Activated naive CD4-positive, alpha-beta T cell treated with anti-CD3 and anti-CD28 coated beads, Interleukin-2, amount 50 U/mL, for 24 hours (primary cell): ENCODE data around the gene SYT2.
A peak's percentile ranks its signal among the peaks of the same experiment; 100 is the strongest.
"Not testable (repeated sequence)": the region's sequence is repeated elsewhere in the genome, so short reads cannot be mapped to it uniquely, and the experiment has no call there.

Experiments used
- H3K27ac Mint-ChIP-seq: one replicate; pipeline ENCODE4 v1.8.0; 2021; ENCODE audit warnings: mild to moderate bottlenecking, mixed read lengths
- H3K27me3 Mint-ChIP-seq: one replicate; pipeline ENCODE4 v1.8.0; 2021; ENCODE audit warnings: mixed read lengths
- H3K36me3 Mint-ChIP-seq: one replicate; pipeline ENCODE4 v1.8.0; 2021; ENCODE audit warnings: mixed read lengths
- H3K4me1 Mint-ChIP-seq: one replicate; pipeline ENCODE4 v1.8.0; 2021; ENCODE audit warnings: mixed read lengths
- H3K4me3 Mint-ChIP-seq: one replicate; pipeline ENCODE4 v1.8.0; 2021; ENCODE audit warnings: mild to moderate bottlenecking, mixed read lengths
- H3K9me3 Mint-ChIP-seq: one replicate; pipeline ENCODE4 v1.8.0; 2021; ENCODE audit warnings: mixed read lengths

Gene SYT2

DNA sequence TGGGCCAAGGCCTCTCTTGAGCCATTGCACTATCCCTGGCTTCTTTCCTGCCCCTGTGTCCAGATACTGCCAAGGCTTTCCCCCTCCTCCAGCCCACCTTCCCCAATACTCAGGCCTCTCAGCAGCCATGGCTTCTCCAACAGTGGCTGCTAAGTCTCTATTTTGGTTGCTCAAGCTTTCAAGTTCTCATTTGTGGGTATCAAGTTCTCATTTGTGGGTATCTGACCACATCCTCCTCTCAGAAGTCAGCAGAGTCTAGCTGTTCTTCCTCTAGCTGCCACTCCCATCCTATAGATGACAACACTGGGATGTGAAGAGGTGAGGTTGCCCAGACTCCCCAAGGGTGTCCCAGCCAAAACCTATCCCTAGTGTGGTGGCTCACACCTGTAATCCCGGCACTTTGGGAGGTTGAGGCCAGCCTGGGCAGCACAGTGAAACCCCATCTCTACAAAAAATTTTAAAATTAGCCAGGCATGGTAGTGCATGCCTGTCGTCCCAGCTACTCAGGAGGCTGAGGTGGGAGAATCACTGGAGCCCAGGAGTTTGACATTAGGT, 80.9 kb downstream of the SYT2 start:
- H3K27ac Mint-ChIP-seq, H3K27me3 Mint-ChIP-seq: not testable (repeated sequence)

DNA sequence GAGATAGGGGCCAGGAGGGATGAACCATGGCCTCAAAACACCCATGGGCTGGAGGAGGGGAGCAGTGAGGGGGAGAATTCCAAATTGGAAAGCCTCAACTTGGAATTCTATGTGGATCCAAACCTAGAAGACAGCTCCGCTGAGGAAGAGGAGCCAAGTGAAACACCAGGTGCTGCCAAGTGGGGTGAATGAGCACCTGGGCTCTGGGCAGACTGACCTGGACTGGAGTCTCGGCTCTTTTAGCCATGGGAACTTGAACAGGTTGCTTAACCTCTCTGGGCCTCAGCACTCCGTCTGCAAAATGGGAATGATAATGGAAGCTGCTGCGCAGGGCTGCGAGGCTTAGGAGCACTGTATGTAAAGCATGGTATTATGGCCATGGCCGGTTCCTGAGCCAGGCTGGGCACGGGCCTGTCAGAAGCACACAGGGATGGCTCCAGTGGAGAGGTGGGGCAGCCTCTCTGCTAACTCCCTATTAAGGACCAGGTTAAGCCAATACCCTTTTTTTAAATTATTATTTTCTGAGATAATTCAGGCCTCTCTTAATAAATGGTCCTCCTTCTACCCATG, 81.5 kb downstream of the SYT2 start:
- Mint-ChIP-seq H3K27ac (no peak overlapping the region), H3K9me3 (no peaks in the 10 kb centered on the region), H3K27me3 (peaks cover 1% of the 10 kb centered on the region), H3K4me3 (peak overlapping the region; percentile 33), H3K36me3 (no peaks in the 10 kb centered on the region), H3K4me1 (peaks cover 48% of the 10 kb centered on the region)

More for the DNA sequence above, 80.9 kb downstream of the SYT2 start:
- not testable (repeated sequence) for H3K9me3 Mint-ChIP-seq, H3K36me3 Mint-ChIP-seq
- H3K4me3 Mint-ChIP-seq, result peak overlapping the region; percentile 30
- H3K4me1 Mint-ChIP-seq, result peaks cover 48% of the 10 kb centered on the region

DNA sequence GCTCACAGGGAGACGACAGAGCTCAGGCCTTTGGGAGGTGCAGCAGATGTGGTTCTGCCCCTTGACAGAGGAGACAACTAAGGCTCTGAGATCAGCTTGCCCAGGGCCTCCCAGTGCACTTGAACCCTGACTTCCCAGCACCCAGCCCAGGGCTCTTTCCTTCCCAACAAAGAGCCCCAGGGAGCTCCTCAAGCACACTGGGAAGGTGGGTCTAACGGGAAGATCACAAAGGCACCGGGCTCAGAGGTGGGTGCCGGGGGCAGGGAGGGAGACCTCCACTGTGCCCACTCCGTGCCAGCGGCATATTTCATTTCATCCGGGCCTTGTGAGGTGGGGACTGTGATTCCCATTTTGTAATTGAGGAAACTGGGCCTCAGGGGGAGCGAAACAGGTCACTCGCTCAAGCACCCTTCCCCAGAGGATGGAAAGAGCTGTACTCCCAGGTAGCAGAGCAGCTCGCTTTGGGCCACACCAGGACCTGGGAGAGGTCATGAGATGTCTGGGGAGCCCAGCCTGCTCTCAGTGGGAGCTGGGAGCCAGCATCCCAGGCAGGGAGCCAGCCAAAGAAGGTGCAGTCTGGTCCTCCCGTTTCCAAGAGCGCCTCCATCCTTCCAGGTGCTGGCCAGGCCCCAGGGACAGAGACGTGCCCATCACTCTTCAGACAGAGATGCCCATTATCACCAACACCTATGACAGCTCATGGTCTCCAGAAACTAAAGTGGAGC, 82.3 kb downstream of the SYT2 start:
- no peak overlapping the region for H3K27ac Mint-ChIP-seq
- peaks cover 48% of the 10 kb centered on the region for H3K4me1 Mint-ChIP-seq
- no peak overlapping the region for H3K4me3 Mint-ChIP-seq
- H3K9me3 Mint-ChIP-seq, result no peaks in the 10 kb centered on the region
- H3K27me3 Mint-ChIP-seq, result peaks cover 1% of the 10 kb centered on the region
- H3K36me3 Mint-ChIP-seq, result no peaks in the 10 kb centered on the region

DNA sequence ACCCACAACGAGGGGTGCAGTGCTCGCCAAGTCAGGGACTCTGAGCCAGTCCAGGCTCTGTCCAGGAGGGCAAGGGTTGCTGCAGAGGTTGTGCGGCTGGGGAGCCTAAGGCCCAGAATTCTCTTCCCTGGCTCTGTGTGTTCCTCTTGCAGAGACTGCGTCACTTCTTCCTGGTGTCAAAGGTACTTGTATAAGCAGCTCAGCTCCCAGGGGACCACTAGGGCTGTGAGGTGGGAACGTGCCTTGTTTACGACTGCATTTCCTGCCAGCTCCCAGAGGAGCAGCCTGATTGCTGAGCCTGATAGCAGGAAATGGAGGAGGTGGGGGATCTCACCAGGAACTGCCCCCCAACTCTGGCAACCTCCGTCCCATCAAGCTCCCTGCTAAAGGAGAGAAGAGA, 83.2 kb downstream of the SYT2 start:
- not testable (repeated sequence) for H3K27me3 Mint-ChIP-seq, H3K4me3 Mint-ChIP-seq, H3K36me3 Mint-ChIP-seq, H3K9me3 Mint-ChIP-seq, H3K27ac Mint-ChIP-seq
- H3K4me1 Mint-ChIP-seq, result peaks cover 48% of the 10 kb centered on the region

DNA sequence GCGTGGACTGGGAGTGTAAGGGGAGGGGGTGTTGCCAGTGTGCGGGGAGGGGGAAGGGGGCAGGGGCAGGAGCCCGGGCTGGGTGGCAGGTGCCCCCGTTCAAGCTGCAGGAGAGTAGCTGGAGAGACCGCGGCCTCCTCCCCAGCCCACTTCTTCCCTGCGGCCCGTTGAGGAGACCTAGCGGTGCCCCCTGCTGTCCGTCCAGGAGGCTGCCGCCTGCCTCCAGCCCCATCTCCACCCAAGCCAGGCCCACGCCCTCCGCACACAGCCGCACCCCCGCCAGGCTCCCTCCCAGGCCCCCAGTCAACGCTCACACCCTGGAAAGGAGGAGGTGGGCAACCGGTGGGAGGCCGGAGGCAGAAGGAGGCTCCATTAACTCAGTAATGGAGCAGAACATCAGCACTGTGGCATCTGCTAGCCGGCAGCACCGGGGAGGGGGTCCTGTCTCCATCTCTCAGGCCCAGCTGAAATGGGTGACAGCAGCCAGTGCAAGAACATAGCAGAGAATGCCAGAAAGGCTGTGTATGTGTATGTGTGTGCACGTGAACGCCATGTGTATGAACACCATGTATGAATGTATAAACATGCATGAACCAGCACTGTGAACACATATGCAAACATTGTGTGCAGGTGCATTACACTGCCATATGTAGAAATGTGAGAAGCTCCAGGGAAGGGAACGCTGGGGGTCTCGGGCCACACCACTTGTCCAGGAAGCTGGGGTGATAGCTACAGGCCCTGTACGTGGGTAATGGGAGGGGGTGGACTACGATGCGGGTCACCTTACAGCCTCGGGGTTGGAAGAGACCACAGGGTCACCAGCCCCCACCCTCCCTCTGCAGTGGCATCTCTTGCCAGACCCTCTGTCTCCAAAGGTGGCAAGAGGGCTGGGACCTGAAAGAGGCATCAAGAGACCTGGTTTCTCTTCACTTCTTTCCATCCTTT, 84.6 kb downstream of the SYT2 start:
- H3K27me3 Mint-ChIP-seq, result peaks cover 4% of the 10 kb centered on the region
- peaks cover 36% of the 10 kb centered on the region for H3K4me1 Mint-ChIP-seq
- no peak overlapping the region for H3K4me3 Mint-ChIP-seq
- no peak overlapping the region for H3K27ac Mint-ChIP-seq
- no peaks in the 10 kb centered on the region for H3K36me3 Mint-ChIP-seq
- no peaks in the 10 kb centered on the region for H3K9me3 Mint-ChIP-seq

DNA sequence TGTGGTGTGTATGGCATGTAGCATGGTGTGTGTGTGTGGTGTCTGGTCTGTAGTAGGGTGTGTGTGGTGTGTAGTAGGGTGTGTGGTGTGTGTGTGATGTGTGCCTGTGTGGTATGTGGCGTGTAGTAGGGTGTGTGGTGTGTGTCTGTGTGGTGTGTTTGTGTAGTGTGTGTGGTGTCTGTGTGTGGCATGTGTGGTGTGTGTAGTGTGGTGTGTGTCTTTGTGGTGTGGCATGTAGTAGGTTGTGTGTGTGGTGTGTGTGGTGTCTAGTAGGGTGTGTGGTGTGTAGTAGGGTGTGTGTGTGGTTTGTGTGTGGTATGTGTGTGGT, 85.5 kb downstream of the SYT2 start:
- Mint-ChIP-seq H3K9me3 (no peaks in the 10 kb centered on the region), H3K4me3 (no peak overlapping the region), H3K27ac (no peak overlapping the region), H3K27me3 (peaks cover 2% of the 10 kb centered on the region), H3K36me3 (no peaks in the 10 kb centered on the region), H3K4me1 (peaks cover 29% of the 10 kb centered on the region)

DNA sequence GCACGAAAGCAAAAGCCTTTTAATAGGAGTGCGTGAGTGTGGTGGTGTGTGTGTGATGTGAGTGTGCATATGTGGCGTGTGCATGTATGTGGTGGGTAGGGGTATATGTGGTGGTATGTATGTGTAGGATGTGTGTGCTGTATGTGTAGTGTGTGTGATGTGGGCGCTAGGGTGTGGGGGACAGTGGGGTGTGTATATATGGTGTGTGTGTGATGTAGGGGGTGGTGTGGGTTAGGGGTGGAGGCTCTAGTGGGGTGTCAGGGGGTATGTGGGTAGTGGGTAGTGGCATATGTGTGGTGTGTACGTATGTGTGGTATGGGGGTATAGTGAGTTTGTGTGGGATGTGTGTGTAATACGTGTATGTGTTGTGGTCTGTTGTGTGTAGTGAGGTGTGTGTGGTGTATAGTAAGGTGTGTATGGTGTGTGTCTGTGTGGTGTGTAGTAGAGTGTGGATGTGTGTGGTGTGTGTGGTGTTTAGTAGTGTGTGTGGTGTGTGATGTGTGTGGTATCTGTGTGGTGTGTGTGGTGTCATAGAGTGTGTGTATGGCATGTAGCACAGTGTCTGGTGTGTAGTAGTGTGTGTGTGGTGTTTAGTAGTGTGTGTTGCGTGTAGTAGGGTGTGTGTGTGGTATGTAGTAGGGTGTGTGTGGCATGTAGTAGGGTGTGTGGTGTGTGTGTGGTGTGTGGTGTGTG, 86.0 kb downstream of the SYT2 start:
- H3K36me3 Mint-ChIP-seq, result no peaks in the 10 kb centered on the region

DNA sequence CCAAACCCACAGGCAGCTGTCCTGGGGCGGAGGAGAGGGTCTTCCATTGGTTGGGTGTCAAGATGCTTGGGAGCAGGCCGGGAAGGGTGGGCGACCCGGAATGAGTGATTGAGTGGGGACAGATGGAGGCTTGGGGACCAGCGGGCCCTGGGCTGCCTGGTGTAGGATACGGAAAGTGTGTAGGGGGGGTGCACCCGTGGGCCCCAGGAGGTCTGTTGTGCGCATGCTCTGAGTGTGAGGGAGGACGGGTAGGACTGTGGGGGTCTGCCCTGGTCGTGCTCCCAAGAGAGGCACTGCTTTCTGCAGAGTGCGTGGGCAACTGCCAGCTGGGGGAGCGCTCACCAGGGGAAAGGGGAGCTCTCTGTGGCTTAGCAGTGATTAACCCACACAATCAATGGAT, 86.8 kb downstream of the SYT2 start:
- H3K36me3 Mint-ChIP-seq, H3K4me3 Mint-ChIP-seq, H3K9me3 Mint-ChIP-seq, H3K27ac Mint-ChIP-seq, H3K27me3 Mint-ChIP-seq: not testable (repeated sequence)
- peaks cover 16% of the 10 kb centered on the region for H3K4me1 Mint-ChIP-seq

More for the DNA sequence above, 86.0 kb downstream of the SYT2 start:
- Mint-ChIP-seq H3K27ac (no peak overlapping the region), H3K4me1 (peaks cover 24% of the 10 kb centered on the region), H3K4me3 (no peak overlapping the region), H3K9me3 (no peaks in the 10 kb centered on the region), H3K27me3 (peaks cover 2% of the 10 kb centered on the region)

DNA sequence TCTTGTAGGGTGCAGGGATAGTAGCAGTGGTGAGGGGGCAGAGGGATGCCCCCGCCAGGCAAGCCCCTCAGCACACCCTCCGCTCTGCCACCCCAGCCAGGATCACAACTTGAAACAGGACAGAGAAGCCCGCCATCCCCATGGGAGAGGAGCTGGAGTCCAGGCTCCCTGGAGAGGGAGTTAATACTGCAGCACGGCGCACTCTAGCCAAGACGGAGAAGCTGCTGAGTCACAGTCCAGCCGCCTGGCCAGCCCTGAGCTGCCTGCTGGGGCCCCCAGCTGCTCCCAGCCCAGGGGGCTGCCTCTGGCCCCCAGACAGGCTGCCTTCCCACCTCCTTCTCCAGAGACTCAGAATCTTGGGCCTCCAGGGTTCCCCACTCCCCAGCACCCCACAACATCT, 87.2 kb downstream of the SYT2 start:
- H3K4me3 Mint-ChIP-seq, result no peak overlapping the region
- H3K4me1 Mint-ChIP-seq, result peaks cover 12% of the 10 kb centered on the region
- no peak overlapping the region for H3K27ac Mint-ChIP-seq
- H3K9me3 Mint-ChIP-seq, result no peaks in the 10 kb centered on the region
- peaks cover 8% of the 10 kb centered on the region for H3K27me3 Mint-ChIP-seq
- no peaks in the 10 kb centered on the region for H3K36me3 Mint-ChIP-seq

DNA sequence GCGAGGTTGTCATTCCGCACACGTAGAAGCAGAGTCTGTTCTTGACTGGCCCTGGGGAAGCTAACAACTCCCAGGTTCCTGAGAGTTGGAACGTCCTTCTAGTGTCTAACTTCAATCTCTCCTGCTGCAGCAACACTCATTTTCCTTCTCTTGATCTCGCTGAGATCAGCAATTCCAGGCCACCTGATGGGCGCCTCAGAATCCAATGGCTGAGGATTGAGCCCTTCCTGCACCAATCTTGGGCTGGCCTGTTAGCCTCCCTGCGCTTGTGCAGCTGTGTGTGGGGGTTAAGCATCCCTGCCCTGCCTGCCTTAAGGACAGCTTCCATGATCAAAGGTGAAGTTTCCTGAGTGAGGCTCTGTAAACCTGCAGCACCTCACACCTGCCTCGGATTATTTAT, 87.9 kb downstream of the SYT2 start:
- H3K9me3 Mint-ChIP-seq, result no peaks in the 10 kb centered on the region

DNA sequence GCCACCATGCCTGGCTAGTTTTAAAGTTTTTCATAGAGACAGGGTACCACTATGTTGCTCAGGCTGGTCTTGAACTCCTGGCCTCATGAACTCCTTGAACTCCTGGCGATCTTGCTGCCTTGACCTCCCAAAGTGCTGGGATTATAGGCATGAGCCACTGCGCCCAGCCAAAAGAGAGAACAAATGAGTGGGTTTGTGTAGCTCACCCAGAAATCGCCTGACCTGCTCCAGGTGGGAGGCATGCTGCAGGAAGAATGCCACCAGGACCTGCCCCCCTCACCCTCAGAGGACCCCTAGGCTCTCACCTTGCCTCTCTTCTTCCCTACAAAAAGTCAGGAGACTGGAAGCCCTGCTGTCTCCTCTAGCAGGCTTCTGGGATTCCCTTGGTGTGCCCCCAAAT, 88.8 kb downstream of the SYT2 start:
- Mint-ChIP-seq H3K4me1 (peaks cover 6% of the 10 kb centered on the region), H3K27me3 (peaks cover 13% of the 10 kb centered on the region), H3K4me3 (no peak overlapping the region), H3K36me3 (no peaks in the 10 kb centered on the region), H3K27ac (no peak overlapping the region), H3K9me3 (no peaks in the 10 kb centered on the region)

More for the DNA sequence above, 87.9 kb downstream of the SYT2 start:
- H3K27ac Mint-ChIP-seq, result no peak overlapping the region
- no peaks in the 10 kb centered on the region for H3K36me3 Mint-ChIP-seq
- H3K4me3 Mint-ChIP-seq, result no peak overlapping the region
- H3K4me1 Mint-ChIP-seq, result peaks cover 6% of the 10 kb centered on the region
- peaks cover 9% of the 10 kb centered on the region for H3K27me3 Mint-ChIP-seq

DNA sequence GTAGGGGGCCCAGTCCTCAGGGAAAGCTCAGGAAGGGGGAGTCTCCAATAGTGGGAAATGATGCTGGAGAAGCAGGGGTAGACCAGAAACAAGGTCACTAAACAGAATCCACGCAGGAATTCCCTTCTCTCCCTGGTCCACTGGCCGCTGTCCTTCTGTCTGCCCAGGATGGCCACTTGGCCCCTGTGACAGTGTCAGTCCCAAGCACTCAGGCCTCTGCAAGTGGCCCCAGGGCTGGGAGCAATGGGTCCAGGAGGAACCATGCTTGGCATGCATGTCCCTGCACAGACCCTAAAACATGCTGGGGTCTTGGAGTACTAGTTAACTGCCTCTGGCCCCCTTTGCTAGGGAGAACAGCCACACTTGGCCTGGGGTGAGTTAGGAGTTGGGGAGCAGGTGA, 90.2 kb downstream of the SYT2 start:
- peaks cover 13% of the 10 kb centered on the region for H3K27me3 Mint-ChIP-seq
- not testable (repeated sequence) for H3K9me3 Mint-ChIP-seq, H3K27ac Mint-ChIP-seq, H3K36me3 Mint-ChIP-seq, H3K4me3 Mint-ChIP-seq
- peaks cover 17% of the 10 kb centered on the region for H3K4me1 Mint-ChIP-seq

DNA sequence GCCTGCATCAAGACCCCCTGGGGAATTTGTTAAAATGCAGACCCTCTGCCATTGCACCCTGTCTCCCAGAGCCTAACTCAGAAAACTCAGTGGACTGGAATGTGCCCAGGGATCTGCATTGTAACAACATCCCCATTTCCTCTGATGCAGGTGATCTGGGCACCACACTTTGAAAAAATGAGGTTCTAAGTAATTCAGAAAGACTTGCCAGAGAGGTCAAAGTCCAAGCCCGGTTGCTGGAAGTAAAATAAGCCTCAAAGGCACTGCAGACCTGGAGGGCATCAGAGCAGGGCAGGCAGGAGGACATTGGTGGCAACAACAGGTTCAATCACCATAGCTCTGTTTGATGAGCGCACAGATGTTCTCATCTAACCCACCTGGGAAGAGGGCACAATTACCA, 90.7 kb downstream of the SYT2 start:
- Mint-ChIP-seq H3K4me3 (no peak overlapping the region), H3K27ac (no peak overlapping the region), H3K4me1 (peaks cover 17% of the 10 kb centered on the region), H3K9me3 (no peaks in the 10 kb centered on the region), H3K27me3 (peaks cover 13% of the 10 kb centered on the region), H3K36me3 (no peaks in the 10 kb centered on the region)

DNA sequence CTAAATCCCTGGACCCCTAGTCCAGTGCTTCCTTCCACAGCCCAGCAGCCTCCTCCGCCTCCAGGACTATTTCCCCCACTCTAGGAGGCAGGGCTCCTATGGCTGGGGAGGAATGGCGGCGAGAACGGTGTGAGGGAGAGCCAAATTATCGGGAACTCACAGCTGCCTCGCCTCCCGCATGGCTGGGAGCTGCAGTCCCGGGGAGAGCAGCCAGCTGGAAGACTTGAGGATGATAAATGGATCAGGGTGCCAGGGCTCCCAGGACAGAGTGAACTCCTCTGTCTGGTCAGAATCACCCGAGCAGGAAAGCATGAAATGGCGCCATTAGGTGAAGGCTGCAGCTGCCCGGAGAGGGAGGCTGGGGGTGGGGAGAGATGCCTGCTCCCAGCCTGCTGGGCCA, 91.2 kb downstream of the SYT2 start:
- not testable (repeated sequence) for H3K36me3 Mint-ChIP-seq, H3K9me3 Mint-ChIP-seq, H3K27ac Mint-ChIP-seq, H3K4me3 Mint-ChIP-seq
- Mint-ChIP-seq H3K4me1 (peaks cover 17% of the 10 kb centered on the region), H3K27me3 (peaks cover 13% of the 10 kb centered on the region)

DNA sequence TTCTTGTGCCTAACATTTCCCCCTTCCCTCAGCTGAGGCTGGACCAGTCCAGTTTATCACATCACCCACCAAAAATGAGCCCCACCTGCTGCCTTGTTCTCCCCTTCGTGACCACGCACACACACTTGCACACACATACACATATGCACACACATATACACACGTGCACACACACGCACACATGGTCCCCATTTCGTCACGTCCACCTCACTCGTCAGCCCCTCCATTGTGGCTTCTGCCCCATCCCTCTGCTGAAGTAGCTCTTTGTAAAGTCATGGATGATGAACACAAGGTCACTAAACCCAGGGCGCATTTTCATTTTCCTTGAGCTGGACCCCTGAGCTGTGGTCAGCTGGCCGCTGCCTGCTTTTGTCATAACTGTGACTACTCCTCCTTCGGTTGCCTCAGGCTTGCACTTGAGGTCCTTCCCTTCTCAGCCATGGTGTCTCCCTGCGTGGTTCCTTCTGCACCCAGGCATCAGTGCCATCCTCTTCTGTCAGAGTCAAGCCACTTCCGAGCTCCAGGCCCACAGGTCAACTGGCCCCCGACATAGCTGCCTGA, 93.8 kb downstream of the SYT2 start:
- Mint-ChIP-seq H3K9me3 (no peaks in the 10 kb centered on the region), H3K27ac (peak overlapping the region; percentile 3), H3K27me3 (peaks cover 13% of the 10 kb centered on the region)

More for the DNA sequence above, 93.8 kb downstream of the SYT2 start:
- Mint-ChIP-seq H3K4me3 (no peak overlapping the region), H3K4me1 (peaks cover 17% of the 10 kb centered on the region), H3K36me3 (no peaks in the 10 kb centered on the region)
